Measurements from ENCODE around the gene LEFTY1. TPM values are rescaled to one million over a fixed set of nuclear protein-coding genes. Genes with fewer than 3 reads are reported as not detected.
"Not testable (repeated sequence)": the region's sequence is repeated elsewhere in the genome, so short reads cannot be mapped to it uniquely, and the experiment has no call there.

LEFTY1 gene
- total RNA-seq, 1 donor from 2014 or later: not detected

GRCh38 chr1:225888289-225888897 is 553 bp downstream of the LEFTY1 start:
- Histone ChIP-seq H3K4me3 (ENCODE audit: low read depth, low read length) (no peak overlapping the region), H3K27me3 (ENCODE audit: control insufficient read depth, insufficient read depth, low read length) (peaks cover 5% of the 10 kb centered on the region), H3K36me3 (ENCODE audit: control insufficient read depth, insufficient read depth, low read length) (no peaks in the 10 kb centered on the region)
- no peak for FAIRE-seq
- DNase-seq (ENCODE audit: low read depth): no peak
- TF ChIP-seq CTCF (IDR thresholded peaks at IDR 0.05; ENCODE audit: insufficient read depth, low read length, severe bottlenecking): no peak

- not testable (repeated sequence) for DNase-seq (ENCODE audit: low read depth); H3K36me3 ChIP-seq (ENCODE audit: control insufficient read depth, insufficient read depth, low read length); FAIRE-seq
These were observed 1.2 kb downstream of the LEFTY1 start for GRCh38 chr1:225887554-225888288.

GRCh38 chr1:225887030-225887314 is 2.0 kb downstream of the LEFTY1 start:
- DNase-seq (ENCODE audit: low read depth): no peak
- Histone ChIP-seq H3K36me3 (ENCODE audit: control insufficient read depth, insufficient read depth, low read length) (no peaks in the 10 kb centered on the region), H3K4me3 (ENCODE audit: low read depth, low read length) (no peak overlapping the region), H3K27me3 (ENCODE audit: control insufficient read depth, insufficient read depth, low read length) (peaks cover 5% of the 10 kb centered on the region)
- no peak for FAIRE-seq
- TF ChIP-seq CTCF (IDR thresholded peaks at IDR 0.05; ENCODE audit: insufficient read depth, low read length, severe bottlenecking): no peak

More at GRCh38 chr1:225887554-225888288, 1.2 kb downstream of the LEFTY1 start:
- H3K27me3 ChIP-seq (ENCODE audit: control insufficient read depth, insufficient read depth, low read length); H3K4me3 ChIP-seq (ENCODE audit: low read depth, low read length): not testable (repeated sequence)

- FAIRE-seq: no peak
- DNase-seq (ENCODE audit: low read depth): peak; percentile 43
These were observed 2.6 kb downstream of the LEFTY1 start for GRCh38 chr1:225886159-225887029.

GRCh38 chr1:225885336-225885735 is 3.6 kb downstream of the LEFTY1 start:
- DNase-seq (ENCODE audit: low read depth): no peak
- Histone ChIP-seq H3K4me3 (ENCODE audit: low read depth, low read length) (no peak overlapping the region), H3K27me3 (ENCODE audit: control insufficient read depth, insufficient read depth, low read length) (peaks cover 6% of the 10 kb centered on the region), H3K36me3 (ENCODE audit: control insufficient read depth, insufficient read depth, low read length) (no peaks in the 10 kb centered on the region)
- no peak for TF ChIP-seq CTCF (IDR thresholded peaks at IDR 0.05; ENCODE audit: insufficient read depth, low read length, severe bottlenecking)
- no peak for FAIRE-seq

More at GRCh38 chr1:225886159-225887029, 2.6 kb downstream of the LEFTY1 start:
- Histone ChIP-seq H3K27me3 (ENCODE audit: control insufficient read depth, insufficient read depth, low read length) (peaks cover 5% of the 10 kb centered on the region), H3K36me3 (ENCODE audit: control insufficient read depth, insufficient read depth, low read length) (no peaks in the 10 kb centered on the region), H3K4me3 (ENCODE audit: low read depth, low read length) (no peak overlapping the region)
- TF ChIP-seq CTCF (IDR thresholded peaks at IDR 0.05; ENCODE audit: insufficient read depth, low read length, severe bottlenecking): no peak
